SU-DHL-6 (cell line): ENCODE results near the gene ACSM2A.
"Not testable (repeated sequence)": the region's sequence is repeated elsewhere in the genome, so short reads cannot be mapped to it uniquely, and the experiment has no call there.

Experiments
- H2AFZ ChIP-seq: fragments of 200-600 bp; sonication (generic); 2 replicates; pipeline ENCODE4 v1.6.1; 2014; ENCODE audit warnings: low read depth, mild to moderate bottlenecking, moderate library complexity, mixed read lengths, antibody characterized with exemption, low read length; ENCODE audit not compliant: severe bottlenecking
- H3F3A ChIP-seq: fragments of 200-600 bp; shearing (Covaris generic); 2 replicates; pipeline ENCODE4 v1.6.0; 2016; ENCODE audit warnings: antibody characterized with exemption, mild to moderate bottlenecking; ENCODE audit not compliant: insufficient read depth
- H3K27ac ChIP-seq: fragments of 200-600 bp; sonication (generic); 2 replicates; pipeline ENCODE4 v1.5.1; 2016; ENCODE audit warnings: low read depth, mild to moderate bottlenecking, low read length, moderate library complexity, mixed read lengths
- H3K27me3 ChIP-seq: fragments of 200-600 bp; sonication (generic), shearing (Covaris generic); 2 replicates; pipeline ENCODE4 v1.6.0; 2014; ENCODE audit warnings: mild to moderate bottlenecking, low read length
- H3K36me3 ChIP-seq: fragments of 200-600 bp; sonication (generic); 2 replicates; pipeline ENCODE4 v1.6.1; 2014; ENCODE audit warnings: mild to moderate bottlenecking, low read length, mixed read lengths
- H3K4me2 ChIP-seq: fragments of 300-600, 200-600 bp; shearing (Covaris generic), sonication (generic); 2 replicates; pipeline ENCODE4 v1.6.0; 2014; ENCODE audit warnings: low read length, low read depth, mild to moderate bottlenecking; ENCODE audit not compliant: poor library complexity, severe bottlenecking
- H3K4me3 ChIP-seq: fragments of 200-600 bp; sonication (generic); 2 replicates; pipeline ENCODE4 v1.5.1; 2014; ENCODE audit warnings: antibody characterized with exemption, low read length, mild to moderate bottlenecking, mixed read lengths; ENCODE audit not compliant: insufficient read depth, poor library complexity, severe bottlenecking
- H3K79me2 ChIP-seq: fragments of 200-600 bp; sonication (generic); 2 replicates; pipeline ENCODE4 v1.6.1; 2014; ENCODE audit warnings: mild to moderate bottlenecking, low read length, moderate library complexity; ENCODE audit not compliant: insufficient read depth
- H3K9ac ChIP-seq: fragments of 200-600 bp; sonication (generic); 2 replicates; pipeline ENCODE4 v1.7.0; 2014; ENCODE audit warnings: mild to moderate bottlenecking, low read length
- H3K9me2 ChIP-seq: fragments of 200-600 bp; sonication (generic); replicated peaks from 2 replicates; pipeline ENCODE4 v1.6.1; 2014; ENCODE audit warnings: low read length; ENCODE audit not compliant: insufficient read depth
- H3K9me3 ChIP-seq: fragments of 200-600 bp; sonication (generic); 2 replicates; pipeline ENCODE4 v1.6.1; 2014; ENCODE audit warnings: low read length, mixed read lengths; ENCODE audit not compliant: insufficient read depth
- H4K20me1 ChIP-seq: fragments of 200-600 bp; sonication (generic); 2 replicates; pipeline ENCODE4 v1.6.1; 2014; ENCODE audit warnings: low read depth, mild to moderate bottlenecking, antibody characterized with exemption, low read length, moderate library complexity, mixed read lengths
- CTCF ChIP-seq: fragments of 200-600 bp; sonication (generic); IDR thresholded peaks from one replicate; pipeline ENCODE4 v1.5.1; 2017; ENCODE audit warnings: antibody characterized with exemption, mild to moderate bottlenecking, low read length, moderate library complexity; ENCODE audit not compliant: insufficient read depth, poor library complexity, severe bottlenecking
- EZH2phosphoT487 ChIP-seq: fragments of 200-600 bp; sonication (generic), shearing (Covaris generic); conservative IDR thresholded peaks from 2 replicates; pipeline ENCODE4 v1.6.1; 2018; ENCODE audit warnings: mild to moderate bottlenecking, antibody characterized with exemption, low read length, moderate library complexity, mixed read lengths

The ACSM2A gene

GRCh38 chr16:20517149-20517548 is 65.8 kb downstream of the ACSM2A start:
- H3K9me2 ChIP-seq, result no peaks in the 10 kb centered on the region
- no peaks in the 10 kb centered on the region for H3F3A ChIP-seq
- no peaks in the 10 kb centered on the region for H3K27me3 ChIP-seq
- H3K4me3 ChIP-seq, result no peak overlapping the region
- no peak overlapping the region for H3K9ac ChIP-seq
- no peaks in the 10 kb centered on the region for H3K9me3 ChIP-seq
- H2AFZ ChIP-seq, result no peak overlapping the region
- H3K36me3 ChIP-seq, result no peaks in the 10 kb centered on the region
- TF ChIP-seq EZH2phosphoT487 (no peak), CTCF (no peak)
- H3K27ac ChIP-seq, result no peak overlapping the region
- no peaks in the 10 kb centered on the region for H4K20me1 ChIP-seq
- no peak overlapping the region for H3K4me2 ChIP-seq
- H3K79me2 ChIP-seq, result no peaks in the 10 kb centered on the region

DNA sequence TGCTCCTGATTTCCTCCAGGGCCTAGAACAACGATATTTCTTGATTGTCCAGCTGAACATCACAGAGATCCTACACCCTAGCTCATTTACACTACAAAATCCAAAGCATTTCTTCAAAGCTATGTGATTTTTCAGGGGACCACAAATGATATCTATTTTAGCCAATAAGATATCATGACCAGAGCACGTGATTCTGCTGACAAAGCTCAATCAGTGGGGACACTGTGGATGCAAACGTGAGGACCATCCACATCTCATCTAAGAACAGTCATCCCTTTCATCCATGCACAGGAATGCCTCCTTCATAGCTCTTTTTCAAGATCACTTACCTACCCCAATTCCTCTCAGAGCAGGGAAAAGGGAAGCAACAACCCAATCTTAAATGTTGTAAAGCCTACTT is 67.9 kb downstream of the ACSM2A start:
- TF ChIP-seq EZH2phosphoT487 (no peak), CTCF (no peak)
- H3K9me3 ChIP-seq, result no peaks in the 10 kb centered on the region

GRCh38 chr16:20520103-20520502 is 68.8 kb downstream of the ACSM2A start:
- H4K20me1 ChIP-seq, result no peaks in the 10 kb centered on the region
- H3K36me3 ChIP-seq, result no peaks in the 10 kb centered on the region
- H3K4me2 ChIP-seq, result no peak overlapping the region
- no peaks in the 10 kb centered on the region for H3K9me3 ChIP-seq
- no peaks in the 10 kb centered on the region for H3K9me2 ChIP-seq
- H2AFZ ChIP-seq, result no peak overlapping the region
- H3K79me2 ChIP-seq, result no peaks in the 10 kb centered on the region
- H3K4me3 ChIP-seq, result no peak overlapping the region
- no peak overlapping the region for H3K27ac ChIP-seq
- TF ChIP-seq CTCF (no peak), EZH2phosphoT487 (no peak)
- H3K27me3 ChIP-seq, result no peaks in the 10 kb centered on the region
- H3K9ac ChIP-seq, result no peak overlapping the region
- H3F3A ChIP-seq, result no peaks in the 10 kb centered on the region

More for the DNA sequence above, 67.9 kb downstream of the ACSM2A start:
- Histone ChIP-seq H3K9ac (no peak overlapping the region), H3K27me3 (no peaks in the 10 kb centered on the region), H4K20me1 (no peaks in the 10 kb centered on the region), H3K36me3 (no peaks in the 10 kb centered on the region), H3K79me2 (no peaks in the 10 kb centered on the region), H3K4me2 (no peak overlapping the region), H3F3A (no peaks in the 10 kb centered on the region), H2AFZ (no peak overlapping the region), H3K4me3 (no peak overlapping the region), H3K27ac (no peak overlapping the region), H3K9me2 (no peaks in the 10 kb centered on the region)

DNA sequence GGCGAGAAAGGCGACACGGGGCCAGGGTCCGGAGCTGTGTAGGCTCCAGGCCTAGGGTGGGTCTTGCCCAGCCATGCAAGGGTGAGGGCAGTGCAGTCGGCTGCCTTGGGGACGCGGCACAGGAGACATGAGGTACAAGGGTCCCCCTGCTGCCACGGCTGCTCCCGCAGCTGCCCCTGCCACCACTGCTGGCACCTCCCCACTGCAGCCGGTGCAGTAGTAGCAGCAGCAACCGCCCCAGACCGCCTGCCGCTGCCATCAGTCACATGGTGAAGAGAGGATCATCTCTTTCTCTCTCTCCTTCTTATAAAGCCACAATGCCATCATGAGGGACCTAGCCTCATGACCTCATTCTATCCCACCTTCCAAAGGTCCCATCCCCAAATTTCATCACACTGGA is 80.5 kb downstream of the ACSM2A start:
- H3K27ac ChIP-seq, H2AFZ ChIP-seq, H3K9me3 ChIP-seq, H3K4me3 ChIP-seq, H3K9me2 ChIP-seq, H3K79me2 ChIP-seq, H4K20me1 ChIP-seq, H3K4me2 ChIP-seq, H3K36me3 ChIP-seq, H3K27me3 ChIP-seq, H3K9ac ChIP-seq, H3F3A ChIP-seq: not testable (repeated sequence)

GRCh38 chr16:20532284-20532792 is 81.0 kb downstream of the ACSM2A start:
- H2AFZ ChIP-seq, H3K9me3 ChIP-seq, H3K27me3 ChIP-seq, H3K4me3 ChIP-seq, H3K9me2 ChIP-seq, H3K9ac ChIP-seq, H3K27ac ChIP-seq, H3F3A ChIP-seq, H3K4me2 ChIP-seq, H3K79me2 ChIP-seq, H3K36me3 ChIP-seq, H4K20me1 ChIP-seq: not testable (repeated sequence)

- not testable (repeated sequence) for H3K9ac ChIP-seq, H3F3A ChIP-seq, H3K9me2 ChIP-seq, H4K20me1 ChIP-seq, H3K4me3 ChIP-seq, H3K27ac ChIP-seq, H3K27me3 ChIP-seq, H2AFZ ChIP-seq, H3K4me2 ChIP-seq, H3K79me2 ChIP-seq, H3K36me3 ChIP-seq, H3K9me3 ChIP-seq
These were observed 85.3 kb downstream of the ACSM2A start for GRCh38 chr16:20536669-20537068.
